ENCODE results near the gene TNKS2.
"Not testable (repeated sequence)": the region's sequence is repeated elsewhere in the genome, so short reads cannot be mapped to it uniquely, and the experiment has no call there.

The TNKS2 gene

DNA sequence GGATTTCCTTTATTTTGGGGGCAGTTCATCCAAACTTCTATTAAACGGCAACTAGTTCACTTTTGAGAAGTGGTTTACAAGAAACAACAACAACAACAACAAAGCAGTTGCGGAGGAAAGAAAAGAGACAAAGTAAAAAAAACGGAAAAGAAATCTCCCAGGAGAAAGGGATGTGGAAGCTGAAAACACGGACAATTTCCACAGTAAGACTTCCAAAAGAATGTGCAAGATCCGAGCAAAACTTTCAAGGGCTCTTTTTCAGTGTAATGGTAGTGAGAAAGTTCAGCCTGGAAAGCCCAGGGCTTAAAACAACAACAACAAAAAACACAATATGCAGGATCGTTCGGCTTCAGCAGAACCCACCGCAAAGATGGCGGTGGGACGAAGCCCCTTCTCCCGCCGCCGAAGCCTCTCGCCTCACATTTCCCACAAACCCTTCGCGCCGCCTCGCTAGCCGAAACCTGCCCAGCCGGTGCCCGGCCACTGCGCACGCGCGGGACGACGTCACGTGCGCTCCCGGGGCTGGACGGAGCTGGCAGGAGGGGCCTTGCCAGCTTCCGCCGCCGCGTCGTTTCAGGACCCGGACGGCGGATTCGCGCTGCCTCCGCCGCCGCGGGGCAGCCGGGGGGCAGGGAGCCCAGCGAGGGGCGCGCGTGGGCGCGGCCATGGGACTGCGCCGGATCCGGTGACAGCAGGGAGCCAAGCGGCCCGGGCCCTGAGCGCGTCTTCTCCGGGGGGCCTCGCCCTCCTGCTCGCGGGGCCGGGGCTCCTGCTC lies at the start of gene TNKS2:
TSS of gene TNKS2 (plus strand) at position 553 of the 775 bp plus-strand sequence. CDS start 265 bp downstream, outside the sequence.
- no peak for FAIRE-seq

- FAIRE-seq: not testable (repeated sequence)
These were observed 48.6 kb upstream of the TNKS2 start for GRCh38 chr10:91749592-91749991.

- FAIRE-seq: no peak
These were observed 41.9 kb upstream of the TNKS2 start for GRCh38 chr10:91756286-91756685.

GRCh38 chr10:91758303-91759146 lies 39.7 kb upstream of the TNKS2 start:
- FAIRE-seq: peak; percentile 61

GRCh38 chr10:91759581-91759986 lies 38.6 kb upstream of the TNKS2 start:
- FAIRE-seq: no peak

DNA sequence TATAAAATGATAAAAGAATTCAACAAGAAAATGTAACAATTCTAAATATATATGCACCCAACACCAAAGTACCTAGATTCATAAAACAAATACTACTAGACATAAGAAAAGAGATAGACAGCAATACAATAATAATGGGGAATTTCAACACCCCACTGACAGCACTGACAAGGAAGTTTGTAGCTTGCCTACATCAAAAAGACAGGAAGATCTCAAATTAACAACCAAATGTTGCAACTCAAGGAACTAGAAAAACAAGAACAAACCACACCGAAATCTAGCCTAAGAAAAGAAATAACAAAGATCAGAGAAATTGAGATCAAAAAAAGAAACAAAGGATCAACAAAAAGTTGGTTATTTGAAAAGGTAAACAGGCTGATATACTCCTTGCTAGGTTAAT lies 36.5 kb upstream of the TNKS2 start:
- FAIRE-seq: no peak

- FAIRE-seq: no peak
These were observed 35.3 kb upstream of the TNKS2 start for GRCh38 chr10:91762878-91763277.

DNA sequence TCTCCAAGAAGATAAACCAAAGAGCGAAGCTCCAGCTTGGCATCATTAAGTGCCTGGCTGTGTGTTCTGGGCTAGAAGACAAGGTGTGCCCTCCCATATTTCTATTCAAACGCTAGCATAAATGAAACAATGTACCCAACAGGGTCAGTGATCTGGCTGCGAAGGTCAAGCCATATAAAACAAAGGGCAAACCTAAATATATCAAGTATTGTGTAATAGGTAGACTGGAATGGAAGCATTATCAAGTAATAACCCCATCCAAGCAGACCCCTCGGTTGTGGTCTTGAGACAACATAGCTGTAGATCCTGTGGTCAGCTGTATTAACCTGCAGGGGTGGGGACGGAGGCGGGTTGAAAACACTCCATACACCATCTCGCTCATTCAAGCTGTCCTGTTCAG lies 31.6 kb upstream of the TNKS2 start:
- no peak for FAIRE-seq

GRCh38 chr10:91768123-91768522 lies 30.1 kb upstream of the TNKS2 start:
- no peak for FAIRE-seq

- no peak for FAIRE-seq
These were observed 26.3 kb upstream of the TNKS2 start for GRCh38 chr10:91771907-91772306.

DNA sequence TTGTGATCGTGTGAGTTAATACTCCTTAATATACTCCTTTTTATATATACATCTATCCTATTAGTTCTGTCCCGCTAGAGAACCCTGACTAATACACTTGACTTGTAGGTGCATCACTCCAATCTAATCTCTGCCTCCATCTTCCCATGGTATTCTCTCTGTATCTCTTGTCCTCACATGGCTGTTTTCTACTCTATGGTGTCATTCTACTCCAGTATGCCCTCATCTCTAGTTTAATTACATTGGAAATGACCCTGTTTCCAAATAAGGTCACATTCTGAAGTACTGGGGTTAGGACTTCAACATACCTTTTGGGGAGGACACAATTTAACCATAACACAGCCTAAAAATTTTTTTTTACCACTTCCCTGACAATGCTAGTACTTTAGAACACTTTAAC lies 25.8 kb upstream of the TNKS2 start:
- FAIRE-seq: no peak

DNA sequence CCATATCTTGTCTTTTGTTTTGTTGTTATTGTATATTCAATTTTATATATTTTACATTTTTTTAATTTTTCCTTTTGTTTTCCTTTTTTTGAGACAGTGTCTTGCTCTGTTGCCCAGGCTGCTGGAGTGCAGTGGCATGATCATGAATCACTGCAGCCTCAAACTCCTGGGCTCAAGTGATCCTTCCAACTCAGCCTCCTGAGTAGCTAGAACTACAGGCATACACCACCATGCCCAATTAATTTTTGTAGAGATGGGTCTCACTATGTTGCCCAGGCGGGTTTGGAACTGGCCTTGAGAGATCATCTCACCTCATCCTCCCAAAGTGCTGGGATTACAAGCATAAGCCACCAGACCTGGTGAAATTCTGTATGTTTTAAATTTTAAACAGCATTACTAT lies 25.4 kb upstream of the TNKS2 start:
- FAIRE-seq: no peak

DNA sequence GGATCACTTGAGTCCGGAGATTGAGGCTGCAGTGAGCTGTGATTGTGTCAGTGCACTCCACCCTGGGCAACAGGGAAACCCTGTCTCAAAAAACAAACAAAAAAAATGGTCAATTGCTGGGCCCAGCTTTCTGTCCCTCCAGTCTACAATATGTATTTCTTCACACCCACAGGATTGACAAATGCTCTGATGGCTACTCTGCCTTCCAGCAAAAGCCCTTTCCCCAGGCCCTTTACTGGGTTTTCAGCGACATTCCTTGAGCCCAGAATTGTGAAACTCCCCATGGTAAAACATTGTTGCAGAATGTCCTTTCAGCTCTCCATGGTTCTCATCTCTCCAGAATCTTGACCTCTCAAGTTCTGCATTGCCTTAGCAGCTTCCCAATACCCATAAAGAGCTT lies 23.7 kb upstream of the TNKS2 start:
- FAIRE-seq: no peak

DNA sequence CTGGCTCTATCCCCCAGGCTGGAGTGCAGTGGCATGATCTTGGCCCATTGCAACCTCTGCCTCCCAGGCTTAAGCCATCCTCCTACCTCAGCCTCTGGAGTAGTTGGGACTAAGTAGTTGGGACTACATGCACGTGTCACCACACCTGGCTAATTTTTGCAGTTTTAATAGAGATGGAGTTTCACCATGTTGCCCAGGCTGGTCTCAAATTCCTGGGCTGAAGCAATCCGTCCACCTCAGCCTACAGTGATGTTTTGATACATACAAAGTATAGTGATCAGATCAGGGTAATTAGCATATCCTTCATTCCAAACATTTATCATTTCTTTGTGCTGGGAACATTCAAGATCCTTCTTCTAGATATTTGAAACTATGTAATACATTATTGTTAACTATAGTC lies 22.5 kb upstream of the TNKS2 start:
- FAIRE-seq: no peak

- no peak for FAIRE-seq
These were observed 22.0 kb upstream of the TNKS2 start for GRCh38 chr10:91776266-91776665.

DNA sequence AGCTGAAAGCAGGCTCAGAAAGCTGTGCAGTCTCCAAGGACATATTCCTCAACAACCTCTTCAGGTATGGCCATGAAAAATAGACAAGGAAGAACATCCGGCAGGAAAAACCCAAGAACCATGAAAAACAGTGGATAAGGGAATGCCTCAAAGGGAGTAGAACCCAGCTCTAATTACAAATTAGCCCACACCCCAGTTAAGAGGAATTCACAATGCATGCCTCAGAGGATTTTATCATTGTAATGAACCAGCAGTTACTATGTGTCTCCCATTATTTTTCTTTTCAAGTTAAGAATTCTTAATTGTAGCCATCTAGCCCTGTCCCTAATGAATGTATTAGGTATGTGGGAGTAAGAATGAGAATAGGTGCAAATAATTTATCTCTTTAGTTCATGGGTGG lies 19.7 kb upstream of the TNKS2 start:
- no peak for FAIRE-seq

DNA sequence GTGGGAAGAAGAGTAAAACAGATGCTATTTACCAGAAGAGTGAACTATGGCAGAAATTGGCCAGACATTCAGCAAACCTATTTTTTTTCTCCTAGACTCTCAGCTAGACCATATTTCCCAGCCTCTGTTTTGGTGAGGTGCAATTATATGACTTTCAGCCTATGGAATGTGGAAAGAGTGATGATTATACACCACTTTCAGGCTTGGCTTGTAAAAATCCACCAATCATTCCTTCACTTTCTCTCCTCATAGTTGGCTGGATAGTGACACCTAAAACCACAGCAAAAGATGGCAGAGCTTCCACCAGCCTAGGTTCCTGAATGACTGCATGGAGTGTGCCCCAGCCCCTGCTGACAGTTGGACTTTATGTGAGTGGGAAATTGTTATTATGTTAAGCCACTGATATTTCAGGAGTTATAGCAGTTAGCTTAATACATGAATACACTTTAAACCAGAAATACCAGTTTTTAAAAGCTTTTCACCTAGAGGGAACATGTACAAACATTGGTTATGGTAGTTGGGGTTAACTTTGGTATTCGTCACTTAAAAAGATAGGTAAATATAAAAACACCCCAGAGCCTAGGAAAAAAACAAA lies 19.1 kb upstream of the TNKS2 start:
- no peak for FAIRE-seq

DNA sequence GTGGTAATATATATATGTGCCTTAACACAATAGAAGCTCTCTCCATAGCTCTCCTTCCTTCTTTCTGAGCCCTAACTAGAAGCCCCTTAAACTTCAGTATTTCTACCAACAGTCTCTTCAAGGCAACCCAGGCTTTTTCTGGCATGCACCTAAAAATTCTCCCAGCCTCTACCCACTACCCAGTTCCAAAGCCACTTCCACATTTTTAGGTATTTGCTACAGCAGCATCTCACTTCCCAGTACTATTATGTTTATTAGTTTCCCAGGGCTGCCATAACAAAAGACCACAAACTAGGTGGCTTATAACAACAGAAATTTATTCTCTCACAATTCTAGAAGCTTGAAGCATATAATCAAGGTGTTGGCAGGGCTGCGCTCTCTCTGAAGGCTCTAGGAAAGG lies 15.7 kb upstream of the TNKS2 start:
- FAIRE-seq: no peak

DNA sequence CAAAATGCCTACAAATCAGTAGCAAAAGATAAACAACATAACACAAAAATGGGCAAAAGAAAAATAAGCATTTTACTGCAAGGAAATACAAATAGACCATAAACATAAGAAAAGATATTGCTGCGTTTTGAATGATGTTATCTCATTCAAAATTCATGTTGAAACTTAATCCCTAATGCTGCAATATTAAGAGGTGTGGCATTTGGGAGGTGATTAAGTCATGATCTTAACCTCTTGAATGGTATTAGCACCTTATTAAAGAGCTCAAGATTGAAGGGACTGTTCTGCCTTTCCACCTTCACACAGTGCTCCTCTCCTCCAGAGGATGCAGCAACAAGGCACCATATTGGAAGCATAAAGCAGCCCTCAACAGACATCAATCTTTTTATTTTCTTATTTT lies 12.4 kb upstream of the TNKS2 start:
- no peak for FAIRE-seq

- FAIRE-seq: no peak
These were observed 11.0 kb upstream of the TNKS2 start for GRCh38 chr10:91787258-91787657.

DNA sequence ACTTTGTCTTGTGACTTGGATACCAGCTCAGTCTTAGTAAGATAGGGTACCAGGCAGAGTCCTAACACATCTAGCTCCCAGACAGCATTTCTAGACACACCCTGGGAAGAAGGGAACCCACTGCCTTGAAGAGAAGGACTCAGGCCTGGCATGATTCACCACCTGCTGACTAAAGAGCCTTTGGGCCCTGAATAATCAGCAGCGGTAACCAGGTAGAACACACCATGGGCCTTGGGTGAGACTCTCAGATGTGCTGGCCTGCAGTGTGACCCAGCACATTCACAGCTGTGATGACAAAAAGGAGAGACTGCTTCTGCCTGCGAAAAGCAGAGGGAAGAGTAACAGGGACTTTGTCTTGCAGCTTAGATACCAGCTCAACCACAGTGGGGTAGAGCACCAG lies 10.4 kb upstream of the TNKS2 start:
- FAIRE-seq: no peak

DNA sequence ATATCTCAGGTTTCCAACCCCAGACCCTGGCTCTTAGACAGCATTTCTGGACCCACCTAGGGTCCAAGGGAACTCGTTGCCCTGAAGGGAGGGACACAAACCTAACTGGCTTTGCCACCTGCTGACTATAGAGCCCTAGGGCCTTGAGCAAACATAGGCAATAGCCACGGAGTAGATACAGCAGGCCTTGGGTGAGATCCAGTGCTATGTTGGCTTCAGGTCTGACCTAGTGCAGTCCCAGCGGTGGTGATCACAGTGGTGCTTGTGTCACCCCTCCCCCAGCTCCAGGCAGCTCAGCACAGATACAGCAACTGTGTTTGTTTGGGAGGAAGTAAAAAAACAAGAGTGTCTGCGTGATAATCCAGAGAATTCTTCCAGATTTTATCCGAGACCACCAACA lies 9.7 kb upstream of the TNKS2 start:
- FAIRE-seq: no peak

- FAIRE-seq: no peak
These were observed 1.7 kb upstream of the TNKS2 start for GRCh38 chr10:91796331-91797047.
